ENCODE results near the gene ADGRL1. TPM values are rescaled to one million over a fixed set of nuclear protein-coding genes. Genes with fewer than 3 reads are reported as not detected.

Gene ADGRL1
- total RNA-seq, 1 experiment from 2014 or later, result 9.4 TPM

GRCh38 chr19:14165990-14166830 lies 39.8 kb downstream of the ADGRL1 start:
- peak; percentile 62 to 71 for DNase-seq
- Histone ChIP-seq H3K9me3 (replicated peaks) (no peaks in the 10 kb centered on the region), H3K4me1 (peaks cover 22% of the 10 kb centered on the region), H3K4me3 (peak overlapping the region; percentile 25; the same call in 1 of the 2 replicates), H3K27ac (no peak overlapping the region), H3K27me3 (no peaks in the 10 kb centered on the region), H3K36me3 (no peaks in the 10 kb centered on the region; the same call in 1 of the 2 replicates)

- DNase-seq, result no peak
- Histone ChIP-seq H3K27ac (no peak overlapping the region), H3K4me1 (peaks cover 22% of the 10 kb centered on the region), H3K36me3 (no peaks in the 10 kb centered on the region), H3K9me3 (replicated peaks) (no peaks in the 10 kb centered on the region), H3K4me3 (no peak overlapping the region), H3K27me3 (no peaks in the 10 kb centered on the region)
Observed at GRCh38 chr19:14164724-14165493, 41.1 kb downstream of the ADGRL1 start.

- Histone ChIP-seq H3K27me3 (no peaks in the 10 kb centered on the region), H3K9me3 (replicated peaks) (no peaks in the 10 kb centered on the region), H3K4me1 (peaks cover 22% of the 10 kb centered on the region), H3K36me3 (no peaks in the 10 kb centered on the region), H3K4me3 (no peak overlapping the region), H3K27ac (no peak overlapping the region)
- DNase-seq, result no peak
Observed at GRCh38 chr19:14164082-14164481, 41.9 kb downstream of the ADGRL1 start.

- no peak for DNase-seq
- Histone ChIP-seq H3K9me3 (replicated peaks) (no peaks in the 10 kb centered on the region), H3K36me3 (peaks cover 4% of the 10 kb centered on the region; the same call in 1 of the 2 replicates), H3K27ac (no peak overlapping the region), H3K4me1 (peaks cover 22% of the 10 kb centered on the region), H3K4me3 (no peak overlapping the region), H3K27me3 (no peaks in the 10 kb centered on the region)
Observed at GRCh38 chr19:14162871-14163297, 43.1 kb downstream of the ADGRL1 start.

DNA sequence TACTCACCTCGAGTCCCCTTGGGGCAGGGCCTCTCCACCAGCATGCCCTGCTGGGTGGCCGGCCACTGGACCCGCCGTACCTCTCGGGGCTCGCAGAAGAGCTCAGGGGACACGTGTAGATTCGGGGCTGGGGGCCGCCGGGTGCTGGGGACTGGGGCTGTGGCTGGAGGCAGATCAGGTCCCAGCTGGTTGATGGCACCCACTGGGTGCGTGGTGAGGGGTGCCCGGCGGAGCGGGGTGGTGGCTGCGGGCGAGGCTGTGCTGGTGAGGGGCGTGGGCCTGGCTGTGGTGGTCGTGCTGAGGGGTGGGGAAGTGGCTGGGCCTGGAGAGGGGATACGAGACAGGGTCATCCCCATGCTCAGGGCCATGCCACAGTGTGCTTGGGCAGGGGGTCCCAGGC lies 44.7 kb downstream of the ADGRL1 start:
- no peak overlapping the region for H3K4me3 ChIP-seq
- no peak overlapping the region for H3K27ac ChIP-seq
- H3K27me3 ChIP-seq, result no peaks in the 10 kb centered on the region
- H3K9me3 ChIP-seq (replicated peaks), result no peaks in the 10 kb centered on the region
- H3K36me3 ChIP-seq, result peaks cover 4% of the 10 kb centered on the region; the same call in 1 of the 2 replicates
- no peak for DNase-seq
- H3K4me1 ChIP-seq, result peaks cover 13% of the 10 kb centered on the region

DNA sequence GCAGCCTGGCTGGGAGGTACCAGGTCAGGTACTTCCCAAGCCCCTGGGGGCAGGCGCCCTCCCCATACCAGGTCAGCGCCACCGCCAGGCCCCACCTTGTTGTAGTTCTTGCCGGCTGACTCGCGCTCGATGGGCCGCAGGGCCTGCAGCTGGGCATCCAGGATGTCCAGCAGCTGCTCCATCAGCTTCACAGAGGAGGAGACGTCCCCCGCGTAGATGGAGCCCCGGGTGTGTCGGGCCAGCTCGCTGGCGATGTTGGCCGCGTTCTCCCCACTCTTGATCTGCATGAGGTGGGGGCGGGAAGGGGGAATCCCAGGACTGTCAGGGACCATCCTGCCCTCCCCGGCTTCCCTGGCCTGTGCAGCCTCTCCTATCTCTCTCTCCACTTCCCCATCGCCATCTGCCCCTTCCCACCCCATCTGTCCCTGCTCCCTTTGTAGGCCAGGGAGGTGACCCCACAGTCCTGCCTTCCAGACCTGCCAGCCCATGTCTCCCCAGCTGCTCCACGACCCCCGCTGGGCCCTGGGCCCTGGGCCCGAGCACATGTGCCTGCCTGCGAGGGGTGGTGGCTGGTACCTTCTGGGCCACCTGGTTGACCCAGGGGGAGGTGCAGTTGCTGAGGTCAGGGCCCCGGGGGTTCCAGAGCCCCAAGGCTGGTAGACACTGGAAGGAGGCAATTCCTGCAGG lies 45.8 kb downstream of the ADGRL1 start:
- no peak overlapping the region for H3K4me3 ChIP-seq
- H3K27me3 ChIP-seq, result no peaks in the 10 kb centered on the region
- H3K36me3 ChIP-seq, result peaks cover 4% of the 10 kb centered on the region; the same call in 1 of the 2 replicates
- H3K27ac ChIP-seq, result no peak overlapping the region
- peaks cover 5% of the 10 kb centered on the region; the same call in 1 of the 2 replicates for H3K4me1 ChIP-seq
- H3K9me3 ChIP-seq (replicated peaks), result no peaks in the 10 kb centered on the region
- DNase-seq, result no peak

GRCh38 chr19:14159059-14159458 lies 46.9 kb downstream of the ADGRL1 start:
- no peaks in the 10 kb centered on the region for H3K4me1 ChIP-seq
- H3K27ac ChIP-seq, result no peak overlapping the region
- H3K27me3 ChIP-seq, result no peaks in the 10 kb centered on the region
- no peak for DNase-seq
- no peak overlapping the region for H3K4me3 ChIP-seq
- H3K36me3 ChIP-seq, result peaks cover 4% of the 10 kb centered on the region; the same call in 1 of the 2 replicates
- no peaks in the 10 kb centered on the region for H3K9me3 ChIP-seq (replicated peaks)

DNA sequence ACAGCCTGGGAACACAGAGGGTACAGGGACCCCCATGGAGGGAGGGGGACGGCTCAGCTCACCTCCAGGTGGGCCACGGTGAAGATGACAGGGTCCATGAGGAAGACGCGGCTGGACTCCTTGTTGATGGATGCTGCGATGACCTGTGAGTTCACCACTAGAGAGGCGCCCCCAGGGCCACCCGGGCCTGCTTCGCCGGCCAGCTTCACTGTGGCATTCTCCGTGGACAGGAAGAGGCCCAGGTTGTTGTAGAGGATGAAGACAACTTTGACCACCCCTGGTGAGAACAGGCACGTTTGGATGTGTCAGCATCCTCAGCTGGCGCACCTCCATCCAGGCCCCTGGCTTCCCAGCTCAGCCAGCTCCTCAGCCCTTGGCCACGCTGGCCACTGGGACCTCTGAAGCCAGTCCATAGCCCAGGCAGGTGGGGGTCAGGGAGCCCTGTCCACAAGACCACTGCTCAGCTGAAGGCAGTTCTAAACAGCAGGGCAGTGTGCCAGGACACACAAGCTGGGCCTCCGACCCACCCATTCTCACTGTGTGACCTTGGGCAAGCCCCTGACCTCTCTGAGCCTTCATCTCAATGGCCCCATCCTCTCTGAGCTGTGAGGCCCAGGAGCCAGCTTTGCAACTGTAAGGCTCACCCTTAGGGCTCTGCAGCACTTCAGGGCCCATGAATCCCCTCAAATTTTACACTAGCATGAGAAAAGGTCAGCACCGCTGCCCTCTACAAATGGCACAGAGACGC lies 47.5 kb downstream of the ADGRL1 start:
- DNase-seq, result no peak
- Histone ChIP-seq H3K27me3 (no peaks in the 10 kb centered on the region), H3K4me3 (no peak overlapping the region), H3K9me3 (replicated peaks) (no peaks in the 10 kb centered on the region), H3K27ac (no peak overlapping the region), H3K36me3 (peaks cover 4% of the 10 kb centered on the region; the same call in 1 of the 2 replicates), H3K4me1 (no peaks in the 10 kb centered on the region)

DNA sequence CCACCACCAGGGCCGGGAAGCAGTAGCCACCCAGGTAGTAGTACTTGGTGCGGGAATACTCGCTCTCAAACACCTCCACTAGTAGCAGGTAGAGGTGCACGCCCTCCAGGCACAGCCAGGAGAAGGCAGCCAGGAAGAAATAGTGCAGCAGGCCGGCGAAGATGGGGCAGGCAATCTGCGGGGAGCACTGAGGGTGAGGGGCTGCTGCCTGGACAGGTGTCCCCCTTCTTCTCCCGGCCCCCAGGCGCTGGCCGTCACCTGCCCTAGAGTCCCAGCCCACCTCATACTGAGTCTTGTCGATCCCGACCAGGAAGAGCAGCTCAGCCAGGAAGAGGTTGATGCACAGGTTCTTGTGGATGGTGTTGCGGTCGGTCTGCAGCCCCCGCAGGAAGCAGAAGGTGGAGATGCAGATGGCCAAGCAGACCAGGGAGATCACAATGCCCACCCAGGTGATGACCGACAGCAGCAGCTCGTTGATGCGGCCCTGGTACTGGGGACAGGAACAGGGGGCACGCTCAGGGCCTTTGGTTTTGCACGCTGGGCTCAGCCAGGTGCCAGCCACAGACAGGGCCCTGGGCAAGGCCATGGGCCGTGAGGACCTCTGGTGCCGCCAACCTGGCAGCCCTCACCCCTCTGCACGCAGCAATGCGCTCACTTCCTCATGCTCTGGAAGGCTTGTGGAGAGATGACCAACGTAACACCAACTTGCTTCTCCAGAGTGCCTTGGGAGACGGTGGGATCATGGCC lies 48.8 kb downstream of the ADGRL1 start:
- Histone ChIP-seq H3K36me3 (peaks cover 4% of the 10 kb centered on the region; the same call in 1 of the 2 replicates), H3K9me3 (replicated peaks) (no peaks in the 10 kb centered on the region)
- no peak for DNase-seq

DNA sequence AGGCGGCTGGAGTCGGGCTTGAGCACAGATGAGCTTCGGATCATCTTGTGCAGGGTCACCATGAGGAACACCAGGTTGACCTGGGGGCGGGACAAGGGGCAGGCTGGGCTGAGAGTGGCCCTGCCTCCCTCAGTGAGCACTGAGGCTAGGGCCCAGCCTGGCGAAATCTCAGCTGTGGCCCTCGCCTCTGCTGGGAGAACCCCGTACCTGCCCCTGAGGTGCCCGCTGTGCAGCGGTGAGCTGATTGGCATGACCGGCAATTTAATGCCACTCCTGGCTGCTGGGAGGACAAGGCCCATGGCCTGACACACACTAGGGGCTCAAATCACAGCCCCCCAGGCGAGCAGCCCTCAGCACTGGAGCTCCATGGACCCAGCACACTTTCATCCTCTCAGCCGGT lies 49.8 kb downstream of the ADGRL1 start:
- Histone ChIP-seq H3K27ac (no peak overlapping the region), H3K4me3 (no peak overlapping the region), H3K27me3 (no peaks in the 10 kb centered on the region), H3K4me1 (no peaks in the 10 kb centered on the region), H3K36me3 (peaks cover 4% of the 10 kb centered on the region; the same call in 1 of the 2 replicates), H3K9me3 (replicated peaks) (no peaks in the 10 kb centered on the region)
- DNase-seq, result no peak

More for the DNA sequence above, 48.8 kb downstream of the ADGRL1 start:
- Histone ChIP-seq H3K27me3 (no peaks in the 10 kb centered on the region), H3K4me3 (no peak overlapping the region), H3K27ac (no peak overlapping the region), H3K4me1 (no peaks in the 10 kb centered on the region)

- peaks cover 4% of the 10 kb centered on the region; the same call in 1 of the 2 replicates for H3K36me3 ChIP-seq
- H3K27me3 ChIP-seq, result no peaks in the 10 kb centered on the region
- DNase-seq, result no peak
Observed at GRCh38 chr19:14155371-14155770, 50.6 kb downstream of the ADGRL1 start.

DNA sequence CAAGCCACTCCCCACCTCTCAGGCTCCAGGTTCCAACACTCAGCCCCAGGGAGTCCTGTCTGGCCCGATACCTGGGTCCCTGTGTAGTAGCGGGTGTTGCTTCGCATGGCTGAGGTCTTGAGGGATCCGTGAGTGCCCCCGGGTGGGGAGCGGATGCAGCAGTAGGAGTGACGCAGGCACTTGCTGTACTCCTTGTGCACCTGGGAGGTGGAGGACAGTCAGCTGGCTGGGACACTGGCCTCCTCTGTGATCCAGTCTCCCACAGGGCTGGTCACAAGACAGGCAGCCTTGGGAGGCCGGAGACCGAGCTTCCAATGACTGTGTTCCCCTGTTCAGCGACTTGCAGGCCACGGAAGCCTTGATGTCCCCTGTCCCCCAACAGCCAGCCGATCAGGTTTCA lies 53.3 kb downstream of the ADGRL1 start:
- no peak overlapping the region for H3K27ac ChIP-seq
- H3K9me3 ChIP-seq (replicated peaks), result no peaks in the 10 kb centered on the region
- no peaks in the 10 kb centered on the region for H3K27me3 ChIP-seq
- no peak for DNase-seq
- H3K36me3 ChIP-seq, result no peaks in the 10 kb centered on the region
- no peak overlapping the region for H3K4me3 ChIP-seq
- no peaks in the 10 kb centered on the region for H3K4me1 ChIP-seq

More at GRCh38 chr19:14155371-14155770, 50.6 kb downstream of the ADGRL1 start:
- Histone ChIP-seq H3K4me1 (no peaks in the 10 kb centered on the region), H3K9me3 (replicated peaks) (no peaks in the 10 kb centered on the region), H3K4me3 (no peak overlapping the region), H3K27ac (no peak overlapping the region)

DNA sequence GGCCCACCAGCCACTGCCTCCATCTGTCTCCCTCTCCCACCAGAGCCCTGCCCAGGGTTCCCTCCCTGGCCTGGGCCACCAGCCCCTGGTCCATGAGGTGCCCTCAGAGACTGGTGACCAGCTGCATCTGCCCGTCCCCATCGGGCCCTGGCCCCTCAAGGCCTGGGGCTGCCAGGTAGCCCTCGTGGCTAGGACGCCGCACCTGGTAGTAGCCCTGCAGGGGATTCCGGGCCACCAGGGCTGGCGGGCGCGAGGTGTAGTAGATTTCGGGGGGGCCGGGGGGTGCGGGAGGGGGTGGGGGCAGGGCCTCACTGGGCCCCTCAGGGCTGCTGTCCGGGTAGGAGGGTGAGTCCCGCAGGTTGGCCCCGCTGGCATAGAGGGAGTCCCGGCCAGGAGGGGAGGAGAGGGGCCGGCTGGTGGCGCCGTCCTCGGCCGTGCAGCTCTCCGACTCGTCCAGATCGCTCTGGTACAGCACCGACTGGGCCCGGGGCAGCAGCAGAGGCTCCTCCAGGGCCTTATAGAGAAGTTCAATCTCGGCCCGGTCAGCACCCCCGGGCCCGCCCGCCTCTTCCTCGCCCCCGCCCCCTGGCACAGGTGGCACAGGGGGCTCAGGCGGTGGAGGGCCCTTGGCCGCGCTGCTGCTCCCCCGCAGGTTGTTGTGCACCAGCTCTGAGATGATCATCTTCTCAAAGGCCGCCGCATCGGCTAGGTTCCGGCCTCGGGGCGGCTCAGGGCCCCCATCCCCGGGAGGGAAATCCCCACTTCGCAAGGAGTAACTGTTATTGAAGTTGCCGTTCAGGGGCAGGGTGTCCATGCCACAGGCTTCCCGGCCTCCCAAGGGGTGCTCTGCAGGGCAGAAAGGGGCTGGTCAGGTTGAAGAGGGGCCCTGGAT lies 55.0 kb downstream of the ADGRL1 start:
- H3K4me3 ChIP-seq, result no peak overlapping the region
- no peaks in the 10 kb centered on the region for H3K27me3 ChIP-seq
- no peaks in the 10 kb centered on the region for H3K4me1 ChIP-seq
- no peak overlapping the region for H3K27ac ChIP-seq
- no peaks in the 10 kb centered on the region for H3K36me3 ChIP-seq
- H3K9me3 ChIP-seq (replicated peaks), result no peaks in the 10 kb centered on the region
- DNase-seq, result no peak

All from SJCRH30 (cell line).